Endothelial cell (in vitro differentiated cells): ENCODE measurements around the gene LSM2. TPM values are rescaled to one million over a fixed set of nuclear protein-coding genes. Genes with fewer than 3 reads are reported as not detected.

Source experiments
- DNase-seq: peaks from one replicate; pipeline ENCODE4 v3.0.0; 2021; ENCODE audit warnings: low spot score
- H3K27ac Mint-ChIP-seq: one replicate; pipeline ENCODE4 v1.8.0; 2021; ENCODE audit warnings: mixed read lengths, inconsistent platforms; ENCODE audit not compliant: unreplicated experiment
- H3K27me3 Mint-ChIP-seq: one replicate; pipeline ENCODE4 v1.8.0; 2021; ENCODE audit warnings: mild to moderate bottlenecking, moderate library complexity, mixed read lengths, inconsistent platforms; ENCODE audit not compliant: unreplicated experiment
- H3K36me3 Mint-ChIP-seq: one replicate; pipeline ENCODE4 v1.8.0; 2021; ENCODE audit warnings: mild to moderate bottlenecking, low read depth, mixed read lengths, inconsistent platforms; ENCODE audit not compliant: unreplicated experiment
- H3K4me1 Mint-ChIP-seq: one replicate; pipeline ENCODE4 v1.8.0; 2021; ENCODE audit warnings: mild to moderate bottlenecking, mixed read lengths, inconsistent platforms; ENCODE audit not compliant: unreplicated experiment
- H3K4me3 Mint-ChIP-seq: one replicate; pipeline ENCODE4 v1.8.0; 2021; ENCODE audit warnings: mild to moderate bottlenecking, mixed read lengths, inconsistent platforms; ENCODE audit not compliant: unreplicated experiment
- H3K9me3 Mint-ChIP-seq: one replicate; pipeline ENCODE4 v1.8.0; 2021; ENCODE audit warnings: mixed read lengths, inconsistent platforms; ENCODE audit not compliant: unreplicated experiment
- total RNA-seq: library from RNA; stranded (reverse); fragmentation: NEBNext Ultra II Directional; extraction: Animal tissue kit (Norgen Biotek cat#: 25700); gene quantifications from one replicate; pipeline ENCODE4 v1.2.1, GENCODE V29; 2021; ENCODE audit not compliant: unreplicated experiment
- TF ChIP-seq, protein P1 (sequence below): fragments of 200-600 bp; sonication (generic); IDR thresholded peaks from one replicate; pipeline ENCODE4 v1.5.0; 2021; ENCODE audit warnings: antibody characterized with exemption; ENCODE audit not compliant: unreplicated experiment

LSM2 gene
- total RNA-seq, 1 donor from 2014 or later, result 57.1 TPM

DNA sequence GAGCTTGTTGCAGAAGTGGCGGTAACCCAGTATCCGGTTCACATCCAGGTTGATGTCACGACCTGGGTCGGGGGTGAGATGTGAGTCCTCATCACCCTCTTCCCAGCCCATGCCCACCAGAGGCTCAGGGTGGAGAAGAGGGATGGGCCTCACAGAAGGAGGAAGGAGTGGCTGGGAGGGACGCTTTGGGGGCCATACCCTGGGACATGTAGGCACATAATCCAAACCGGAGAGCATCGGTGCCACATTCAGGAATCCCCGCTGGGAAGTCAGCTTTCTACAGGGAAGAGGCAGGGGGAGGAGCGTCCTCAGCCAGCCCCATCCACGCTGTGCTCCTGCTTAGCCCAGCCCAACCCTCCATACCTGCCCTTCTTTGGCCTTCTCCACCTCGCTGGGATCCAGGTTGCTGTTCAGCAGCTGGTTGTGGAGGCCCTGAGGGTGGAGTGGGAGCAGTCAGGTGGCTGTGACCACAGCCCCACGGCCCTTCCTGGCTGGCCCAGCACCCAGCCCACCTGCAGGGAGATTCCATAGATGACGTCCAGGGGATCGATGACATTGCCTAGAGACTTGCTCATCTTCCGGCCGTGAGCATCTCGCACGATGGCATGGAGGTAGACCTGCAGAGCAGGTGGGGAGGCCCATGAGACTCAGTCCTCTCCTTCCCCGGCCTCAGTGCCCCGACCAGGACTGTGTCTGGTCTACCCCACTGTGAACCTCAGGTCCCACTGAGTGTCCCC is 26.1 kb downstream of the LSM2 start:
- Mint-ChIP-seq H3K27ac (no peak overlapping the region), H3K4me3 (no peak overlapping the region), H3K9me3 (no peaks in the 10 kb centered on the region), H3K27me3 (peaks cover 2% of the 10 kb centered on the region), H3K4me1 (no peaks in the 10 kb centered on the region), H3K36me3 (peaks cover 13% of the 10 kb centered on the region)
- no peak for DNase-seq
- TF ChIP-seq, protein P1, sequence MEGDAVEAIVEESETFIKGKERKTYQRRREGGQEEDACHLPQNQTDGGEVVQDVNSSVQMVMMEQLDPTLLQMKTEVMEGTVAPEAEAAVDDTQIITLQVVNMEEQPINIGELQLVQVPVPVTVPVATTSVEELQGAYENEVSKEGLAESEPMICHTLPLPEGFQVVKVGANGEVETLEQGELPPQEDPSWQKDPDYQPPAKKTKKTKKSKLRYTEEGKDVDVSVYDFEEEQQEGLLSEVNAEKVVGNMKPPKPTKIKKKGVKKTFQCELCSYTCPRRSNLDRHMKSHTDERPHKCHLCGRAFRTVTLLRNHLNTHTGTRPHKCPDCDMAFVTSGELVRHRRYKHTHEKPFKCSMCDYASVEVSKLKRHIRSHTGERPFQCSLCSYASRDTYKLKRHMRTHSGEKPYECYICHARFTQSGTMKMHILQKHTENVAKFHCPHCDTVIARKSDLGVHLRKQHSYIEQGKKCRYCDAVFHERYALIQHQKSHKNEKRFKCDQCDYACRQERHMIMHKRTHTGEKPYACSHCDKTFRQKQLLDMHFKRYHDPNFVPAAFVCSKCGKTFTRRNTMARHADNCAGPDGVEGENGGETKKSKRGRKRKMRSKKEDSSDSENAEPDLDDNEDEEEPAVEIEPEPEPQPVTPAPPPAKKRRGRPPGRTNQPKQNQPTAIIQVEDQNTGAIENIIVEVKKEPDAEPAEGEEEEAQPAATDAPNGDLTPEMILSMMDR, result no peak

DNA sequence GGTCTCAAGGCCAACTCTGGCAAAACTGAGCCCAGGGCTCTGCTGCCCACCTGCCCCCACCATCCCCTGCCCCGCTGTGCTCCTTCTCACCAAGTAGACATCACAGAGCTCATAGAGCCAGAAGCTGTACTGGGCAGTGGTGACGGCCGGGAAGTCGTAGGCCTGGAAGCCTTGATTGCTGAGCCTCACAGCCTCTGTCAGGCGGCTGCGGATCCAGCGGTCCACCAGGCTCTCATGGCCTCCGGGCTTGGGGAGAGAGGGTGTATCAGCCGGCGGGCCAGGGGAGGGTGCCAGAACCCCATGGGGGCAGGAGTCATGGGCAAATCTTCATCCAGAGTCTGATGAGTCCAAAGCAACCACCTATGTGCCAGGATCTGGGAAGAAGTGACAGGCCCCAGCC is 26.9 kb downstream of the LSM2 start:
- H3K4me3 Mint-ChIP-seq, result no peak overlapping the region
- peaks cover 13% of the 10 kb centered on the region for H3K36me3 Mint-ChIP-seq
- H3K27ac Mint-ChIP-seq, result no peak overlapping the region
- no peak for DNase-seq
- TF ChIP-seq, protein P1, result no peak
- no peaks in the 10 kb centered on the region for H3K4me1 Mint-ChIP-seq
- H3K27me3 Mint-ChIP-seq, result peaks cover 2% of the 10 kb centered on the region
- H3K9me3 Mint-ChIP-seq, result no peaks in the 10 kb centered on the region

DNA sequence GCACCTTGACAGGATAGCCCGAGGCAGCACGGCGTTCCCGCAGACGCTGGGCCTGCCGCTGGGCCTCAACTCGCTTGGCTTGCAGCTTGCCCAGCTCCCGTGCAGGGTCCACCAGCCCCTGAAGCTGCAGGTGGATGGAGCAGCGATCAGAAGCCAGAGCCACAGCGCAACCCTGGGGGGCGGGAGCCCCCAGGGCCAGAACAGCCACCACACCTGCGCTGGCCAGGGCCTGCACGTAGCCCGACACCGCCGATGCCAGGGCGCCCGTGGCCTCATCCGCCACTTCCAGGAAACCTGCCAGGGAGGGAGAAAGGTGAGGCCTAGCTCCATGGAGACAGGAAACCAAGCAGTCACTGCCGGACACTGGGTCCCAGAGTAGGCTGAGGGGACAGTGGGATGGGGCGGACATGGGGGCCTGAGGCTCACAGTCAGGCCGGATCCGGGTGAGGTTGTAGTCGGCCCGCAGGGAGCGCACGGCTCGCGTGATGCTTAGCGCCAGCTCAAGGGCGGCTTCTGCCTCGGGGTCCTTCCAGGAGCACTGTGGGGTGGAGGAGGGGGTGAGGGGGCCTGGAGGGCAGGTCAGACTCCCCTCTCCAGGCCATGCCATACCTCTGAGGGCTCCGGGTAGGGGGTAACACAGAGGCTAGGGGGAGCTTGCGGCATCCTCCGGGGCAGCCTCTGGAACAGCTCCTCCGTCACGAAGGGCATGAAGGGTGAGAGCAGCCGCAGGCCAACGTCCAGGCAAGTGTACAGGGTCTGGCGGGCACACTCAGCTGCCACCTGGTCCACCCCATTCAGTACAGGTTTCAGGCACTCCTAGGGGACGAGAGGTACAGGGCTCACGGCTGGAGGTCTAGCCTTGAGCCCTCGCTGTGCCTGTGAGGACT is 27.5 kb downstream of the LSM2 start:
- H3K36me3 Mint-ChIP-seq, result peaks cover 8% of the 10 kb centered on the region
- H3K27ac Mint-ChIP-seq, result no peak overlapping the region
- H3K4me3 Mint-ChIP-seq, result no peak overlapping the region
- TF ChIP-seq, protein P1, result no peak
- peaks cover 2% of the 10 kb centered on the region for H3K27me3 Mint-ChIP-seq
- no peaks in the 10 kb centered on the region for H3K4me1 Mint-ChIP-seq
- DNase-seq, result no peak
- H3K9me3 Mint-ChIP-seq, result no peaks in the 10 kb centered on the region

DNA sequence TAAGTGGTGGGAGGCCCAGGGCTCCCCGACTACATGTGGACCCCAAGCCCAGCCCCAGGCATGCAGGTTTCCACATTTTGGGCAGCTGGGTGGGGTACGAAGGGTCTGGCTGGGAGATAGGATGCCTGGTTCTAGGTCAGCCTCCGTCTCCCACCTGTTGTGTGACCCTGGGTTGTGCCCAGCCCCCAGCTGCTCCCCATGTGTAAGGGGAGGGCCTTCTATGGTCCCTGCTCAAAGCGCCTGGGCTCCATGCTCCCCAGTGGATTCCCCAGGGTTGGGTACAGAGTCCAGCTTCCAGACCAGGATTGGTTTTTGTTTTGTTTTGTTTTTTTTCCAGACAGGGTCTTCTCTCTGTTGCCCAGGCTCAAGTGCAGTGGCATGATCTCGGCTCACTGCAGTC is 28.6 kb downstream of the LSM2 start:
- no peaks in the 10 kb centered on the region for H3K9me3 Mint-ChIP-seq
- no peak overlapping the region for H3K4me3 Mint-ChIP-seq
- no peak overlapping the region for H3K27ac Mint-ChIP-seq
- no peak for DNase-seq
- peaks cover 5% of the 10 kb centered on the region for H3K36me3 Mint-ChIP-seq
- H3K4me1 Mint-ChIP-seq, result no peaks in the 10 kb centered on the region
- TF ChIP-seq, protein P1, result no peak
- peaks cover 2% of the 10 kb centered on the region for H3K27me3 Mint-ChIP-seq

DNA sequence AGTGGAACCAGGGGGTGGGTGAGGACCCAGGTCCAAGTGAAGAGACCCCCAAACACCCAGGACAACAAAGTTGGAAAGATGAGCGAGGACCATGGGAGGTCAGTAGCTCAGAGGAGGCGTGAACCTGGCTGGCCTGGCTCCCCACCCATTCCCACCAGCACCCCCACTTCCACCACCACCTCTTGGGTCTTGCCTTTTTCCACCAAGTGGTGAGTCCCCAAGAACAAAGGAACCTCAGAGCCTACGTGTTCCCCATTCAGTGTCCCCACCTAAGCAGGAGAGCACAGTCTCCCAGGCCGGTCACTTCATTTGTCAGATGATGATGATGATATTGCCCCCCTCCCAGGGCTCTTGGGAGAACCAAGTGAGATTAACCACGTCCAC is 29.1 kb downstream of the LSM2 start:
- no peak overlapping the region for H3K4me3 Mint-ChIP-seq

More for the DNA sequence above, 29.1 kb downstream of the LSM2 start:
- peaks cover 1% of the 10 kb centered on the region for H3K36me3 Mint-ChIP-seq
- no peaks in the 10 kb centered on the region for H3K4me1 Mint-ChIP-seq
- no peaks in the 10 kb centered on the region for H3K9me3 Mint-ChIP-seq
- TF ChIP-seq, protein P1, result no peak
- no peak overlapping the region for H3K27ac Mint-ChIP-seq
- H3K27me3 Mint-ChIP-seq, result peaks cover 2% of the 10 kb centered on the region
- DNase-seq, result no peak
